ENCODE measurements around the gene SH2D2A.

DNA sequence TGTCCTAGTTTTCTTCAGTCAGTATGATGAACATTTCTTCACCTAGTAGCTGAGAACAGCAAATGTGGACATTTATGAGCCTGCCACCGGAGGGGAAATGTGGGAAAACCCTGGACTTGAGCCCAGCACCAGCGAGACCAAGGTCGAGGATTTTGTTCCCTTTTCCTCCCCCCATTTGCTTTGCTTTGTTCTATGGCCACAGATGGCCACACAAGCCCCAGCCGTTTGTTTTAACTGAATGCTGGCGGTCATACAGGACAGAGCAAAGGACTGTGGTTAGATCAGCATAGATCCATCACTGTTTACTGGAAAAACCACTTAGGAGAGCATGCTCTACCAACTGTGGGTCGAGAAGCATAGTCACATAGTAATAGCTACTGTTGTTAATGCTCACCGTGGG lies 20.9 kb downstream of the SH2D2A start:
- TF ChIP-seq, protein P1, sequence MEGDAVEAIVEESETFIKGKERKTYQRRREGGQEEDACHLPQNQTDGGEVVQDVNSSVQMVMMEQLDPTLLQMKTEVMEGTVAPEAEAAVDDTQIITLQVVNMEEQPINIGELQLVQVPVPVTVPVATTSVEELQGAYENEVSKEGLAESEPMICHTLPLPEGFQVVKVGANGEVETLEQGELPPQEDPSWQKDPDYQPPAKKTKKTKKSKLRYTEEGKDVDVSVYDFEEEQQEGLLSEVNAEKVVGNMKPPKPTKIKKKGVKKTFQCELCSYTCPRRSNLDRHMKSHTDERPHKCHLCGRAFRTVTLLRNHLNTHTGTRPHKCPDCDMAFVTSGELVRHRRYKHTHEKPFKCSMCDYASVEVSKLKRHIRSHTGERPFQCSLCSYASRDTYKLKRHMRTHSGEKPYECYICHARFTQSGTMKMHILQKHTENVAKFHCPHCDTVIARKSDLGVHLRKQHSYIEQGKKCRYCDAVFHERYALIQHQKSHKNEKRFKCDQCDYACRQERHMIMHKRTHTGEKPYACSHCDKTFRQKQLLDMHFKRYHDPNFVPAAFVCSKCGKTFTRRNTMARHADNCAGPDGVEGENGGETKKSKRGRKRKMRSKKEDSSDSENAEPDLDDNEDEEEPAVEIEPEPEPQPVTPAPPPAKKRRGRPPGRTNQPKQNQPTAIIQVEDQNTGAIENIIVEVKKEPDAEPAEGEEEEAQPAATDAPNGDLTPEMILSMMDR (IDR thresholded peaks at IDR 0.05; ENCODE audit: low read depth, low read length) = no peak
- TF ChIP-seq, protein P2, sequence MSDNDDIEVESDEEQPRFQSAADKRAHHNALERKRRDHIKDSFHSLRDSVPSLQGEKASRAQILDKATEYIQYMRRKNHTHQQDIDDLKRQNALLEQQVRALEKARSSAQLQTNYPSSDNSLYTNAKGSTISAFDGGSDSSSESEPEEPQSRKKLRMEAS (IDR thresholded peaks at IDR 0.05; ENCODE audit: low read depth, low read length) = no peak
- TF ChIP-seq POLR2A (IDR thresholded peaks at IDR 0.05; ENCODE audit: extremely low read depth, insufficient read length) = no peak
- TF ChIP-seq MYC (IDR thresholded peaks at IDR 0.05; ENCODE audit: low read depth, low read length) = no peak

Measured in NB4 (cell line).